Chondrocyte (in vitro differentiated cells): Measurements from ENCODE around the gene INSC. TPM values are rescaled to one million over a fixed set of nuclear protein-coding genes. Genes with fewer than 3 reads are reported as not detected.

Source experiments
- DNase-seq: peaks from one replicate; pipeline ENCODE4 v3.0.0; 2021; ENCODE audit warnings: mixed read lengths, low spot score
- H3K27ac Mint-ChIP-seq: one replicate; pipeline ENCODE4 v1.8.0; 2021; ENCODE audit warnings: mild to moderate bottlenecking, moderate library complexity, mixed read lengths; ENCODE audit not compliant: unreplicated experiment
- H3K27me3 Mint-ChIP-seq: 2 replicates; pipeline ENCODE4 v1.8.0; 2021; ENCODE audit warnings: low read depth, mixed read lengths
- H3K36me3 Mint-ChIP-seq: 2 replicates; pipeline ENCODE4 v1.8.0; 2021; ENCODE audit warnings: low read depth, mixed read lengths
- H3K4me1 Mint-ChIP-seq: 2 replicates; pipeline ENCODE4 v1.8.0; 2021; ENCODE audit warnings: low read depth, mild to moderate bottlenecking, mixed read lengths
- H3K4me3 Mint-ChIP-seq: one replicate; pipeline ENCODE4 v1.8.0; 2021; ENCODE audit warnings: mild to moderate bottlenecking, moderate library complexity, mixed read lengths; ENCODE audit not compliant: unreplicated experiment
- H3K9me3 Mint-ChIP-seq: 2 replicates; pipeline ENCODE4 v1.8.0; 2021; ENCODE audit warnings: low read depth, mixed read lengths
- CTCF ChIP-seq: fragments of 200-600 bp; sonication (generic); IDR thresholded peaks from 2 replicates; pipeline ENCODE4 v1.5.0; 2021; ENCODE audit warnings: antibody characterized with exemption, mild to moderate bottlenecking, moderate library complexity
- total RNA-seq: library from RNA; stranded (reverse); gene quantifications from 3 replicates; pipeline ENCODE4 v1.2.1, GENCODE V29; 2021

INSC gene
- total RNA-seq, 1 donor from 2014 or later = not detected

- Mint-ChIP-seq H3K4me3 (no peak overlapping the region), H3K27ac (no peak overlapping the region), H3K4me1 (peaks cover 5% of the 10 kb centered on the region), H3K36me3 (no peaks in the 10 kb centered on the region), H3K9me3 (no peaks in the 10 kb centered on the region), H3K27me3 (no peaks in the 10 kb centered on the region)
- DNase-seq = no peak
- no peak for TF ChIP-seq CTCF
Measured at GRCh38 chr11:15293975-15294620, 179.4 kb downstream of the INSC start.

- Mint-ChIP-seq H3K9me3 (no peaks in the 10 kb centered on the region), H3K4me1 (peaks cover 5% of the 10 kb centered on the region), H3K4me3 (no peak overlapping the region), H3K27ac (no peak overlapping the region), H3K36me3 (no peaks in the 10 kb centered on the region), H3K27me3 (no peaks in the 10 kb centered on the region)
- no peak for TF ChIP-seq CTCF
- no peak for DNase-seq
Measured at GRCh38 chr11:15295695-15296094, 181.0 kb downstream of the INSC start.

Other genes with a start within 250 kb of the INSC start
- gene CYP2R1, start 222.7 kb upstream of the INSC start, total RNA-seq = 8.4 to 16.7 TPM (median 16.0 TPM) in 3 replicates
- not detected in 3 replicates for gene CALCA, start 142.6 kb upstream of the INSC start, total RNA-seq
- gene CALCB, start 41.3 kb upstream of the INSC start, total RNA-seq = not detected in 3 replicates